MM.1S (cell line): ENCODE measurements around the gene NDUFS4.

ENCODE experiments used
- DNase-seq: peaks from one replicate; pipeline ENCODE4 v3.0.0-alpha.2; 2015
- H2AFZ ChIP-seq: fragments of 300-600 bp; sonication (generic); 2 replicates; pipeline ENCODE4 v1.6.0; 2016; ENCODE audit warnings: antibody characterized with exemption, low read length
- H3F3A ChIP-seq: fragments of 300-600 bp; sonication (generic); 2 replicates; pipeline ENCODE4 v1.6.1; 2016; ENCODE audit warnings: mild to moderate bottlenecking, antibody characterized with exemption, low read length, moderate library complexity, mixed read lengths; ENCODE audit not compliant: insufficient read depth
- H3K27ac ChIP-seq: fragments of 300-600 bp; sonication (generic); 2 replicates; pipeline ENCODE4 v1.5.1; 2016; ENCODE audit warnings: mild to moderate bottlenecking, low read length
- H3K27me3 ChIP-seq: fragments of 300-600 bp; sonication (generic); replicated peaks from 2 replicates; pipeline ENCODE4 v1.6.0; 2016; ENCODE audit warnings: low read length; ENCODE audit not compliant: insufficient read depth
- H3K36me3 ChIP-seq: fragments of 300-600 bp; sonication (generic); replicated peaks from 2 replicates; pipeline ENCODE4 v1.6.1; 2016; ENCODE audit warnings: mild to moderate bottlenecking, low read length, mixed read lengths; ENCODE audit not compliant: insufficient read depth
- H3K4me1 ChIP-seq: fragments of 300-600 bp; sonication (generic); 2 replicates; pipeline ENCODE4 v1.6.1; 2016; ENCODE audit warnings: low read length, mixed read lengths
- H3K4me2 ChIP-seq: fragments of 300-600 bp; sonication (generic); 2 replicates; pipeline ENCODE4 v1.6.0; 2016; ENCODE audit warnings: low read depth, low read length
- H3K4me3 ChIP-seq: fragments of 300-600 bp; sonication (generic); 2 replicates; pipeline ENCODE4 v1.5.1; 2016; ENCODE audit warnings: low read length, mixed read lengths
- H3K79me2 ChIP-seq: fragments of 300-600 bp; sonication (generic); 2 replicates; pipeline ENCODE4 v1.6.1; 2016; ENCODE audit warnings: mixed run types, low read length, mixed read lengths
- H3K9ac ChIP-seq: fragments of 300-600 bp; sonication (generic); 2 replicates; pipeline ENCODE4 v1.6.1; 2016; ENCODE audit warnings: low read length, mixed read lengths
- H3K9me2 ChIP-seq: fragments of 300-600 bp; sonication (generic); replicated peaks from 2 replicates; pipeline ENCODE4 v1.6.1; 2016; ENCODE audit warnings: mild to moderate bottlenecking, low read length, mixed read lengths; ENCODE audit not compliant: insufficient read depth
- H3K9me3 ChIP-seq: fragments of 300-600 bp; sonication (generic); replicated peaks from 2 replicates; pipeline ENCODE4 v1.6.1; 2016; ENCODE audit warnings: mild to moderate bottlenecking, low read length, mixed read lengths; ENCODE audit not compliant: insufficient read depth
- H4K20me1 ChIP-seq: fragments of 300-600 bp; sonication (generic); 2 replicates; pipeline ENCODE4 v1.6.1; 2016; ENCODE audit warnings: mild to moderate bottlenecking, low read length, moderate library complexity, mixed read lengths; ENCODE audit not compliant: insufficient read depth
- EZH2 ChIP-seq: fragments of 300-600 bp; sonication (generic); optimal IDR thresholded peaks from 2 replicates; pipeline ENCODE3; 2017; ENCODE audit warnings: low read depth, mild to moderate bottlenecking, antibody characterized with exemption, low read length, mixed read lengths
- EZH2phosphoT487 ChIP-seq: fragments of 300-600 bp; sonication (generic); IDR thresholded peaks from 2 replicates; pipeline ENCODE4 v1.6.1; 2018; ENCODE audit warnings: antibody characterized with exemption, low read length
- TF ChIP-seq, protein P1 (sequence below): fragments of 300-600 bp; sonication (generic); IDR thresholded peaks from 2 replicates; pipeline ENCODE4 v1.5.1; 2016; ENCODE audit warnings: antibody characterized with exemption, low read length, mixed read lengths

The NDUFS4 gene

DNA sequence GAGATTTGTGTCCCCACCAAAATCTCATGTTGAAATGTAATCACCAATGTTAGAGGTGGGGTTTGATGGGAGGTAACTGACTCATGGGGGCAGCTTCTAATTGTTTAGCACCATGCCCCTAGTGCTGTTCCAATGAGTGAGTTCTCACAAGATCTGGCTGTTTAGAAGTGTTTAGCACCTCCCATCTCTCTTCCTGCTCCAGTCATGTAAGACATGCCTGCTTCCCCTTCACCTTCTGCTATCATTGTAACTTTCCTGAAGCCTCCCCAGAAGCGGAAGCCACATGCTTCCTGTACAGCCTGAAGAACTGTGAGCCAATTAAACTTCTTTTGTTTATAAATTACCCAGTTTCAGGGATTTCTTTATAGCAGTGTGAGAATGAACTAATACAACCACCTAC lies 170.5 kb downstream of the NDUFS4 start:
- Histone ChIP-seq H3K27me3 (no peaks in the 10 kb centered on the region), H3K4me1 (no peaks in the 10 kb centered on the region), H3K27ac (no peak overlapping the region), H3K4me2 (no peak overlapping the region), H3K4me3 (no peak overlapping the region), H3K9me2 (no peaks in the 10 kb centered on the region), H4K20me1 (no peaks in the 10 kb centered on the region), H3F3A (no peaks in the 10 kb centered on the region), H3K9me3 (no peaks in the 10 kb centered on the region; the same call in 1 of the 2 replicates), H2AFZ (no peak overlapping the region), H3K36me3 (no peaks in the 10 kb centered on the region), H3K79me2 (no peaks in the 10 kb centered on the region), H3K9ac (no peak overlapping the region)
- TF ChIP-seq, protein P1, sequence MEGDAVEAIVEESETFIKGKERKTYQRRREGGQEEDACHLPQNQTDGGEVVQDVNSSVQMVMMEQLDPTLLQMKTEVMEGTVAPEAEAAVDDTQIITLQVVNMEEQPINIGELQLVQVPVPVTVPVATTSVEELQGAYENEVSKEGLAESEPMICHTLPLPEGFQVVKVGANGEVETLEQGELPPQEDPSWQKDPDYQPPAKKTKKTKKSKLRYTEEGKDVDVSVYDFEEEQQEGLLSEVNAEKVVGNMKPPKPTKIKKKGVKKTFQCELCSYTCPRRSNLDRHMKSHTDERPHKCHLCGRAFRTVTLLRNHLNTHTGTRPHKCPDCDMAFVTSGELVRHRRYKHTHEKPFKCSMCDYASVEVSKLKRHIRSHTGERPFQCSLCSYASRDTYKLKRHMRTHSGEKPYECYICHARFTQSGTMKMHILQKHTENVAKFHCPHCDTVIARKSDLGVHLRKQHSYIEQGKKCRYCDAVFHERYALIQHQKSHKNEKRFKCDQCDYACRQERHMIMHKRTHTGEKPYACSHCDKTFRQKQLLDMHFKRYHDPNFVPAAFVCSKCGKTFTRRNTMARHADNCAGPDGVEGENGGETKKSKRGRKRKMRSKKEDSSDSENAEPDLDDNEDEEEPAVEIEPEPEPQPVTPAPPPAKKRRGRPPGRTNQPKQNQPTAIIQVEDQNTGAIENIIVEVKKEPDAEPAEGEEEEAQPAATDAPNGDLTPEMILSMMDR, result no peak
- TF ChIP-seq EZH2, result no peak
- no peak for TF ChIP-seq EZH2phosphoT487
- no peak for DNase-seq
